K562 (cell line): ENCODE data around the gene CORO6. TPM values are rescaled to one million over a fixed set of nuclear protein-coding genes. Genes with fewer than 3 reads are reported as not detected.

Source experiments
- ATAC-seq: fragments of 200-7000 bp; cut with Tn5 transposase; 3 replicates; pipeline ENCODE4 v1.9.1; 2020; ENCODE audit warnings: moderate library complexity
- BruUV-seq: library from RNA; stranded (reverse); fragments of 400-500 nt; replicated peaks from 2 replicates; lab custom pipeline; 2021; lab: Mats Ljungman, UMichigan
- CTCF ChIA-PET: fragments of 300-600 bp; formaldehyde crosslinking; extraction: SDS; loops from one replicate; lab custom pipeline; 2021; ENCODE audit warnings: low intra/inter-chr PET ratio; lab: Yijun Ruan, JAX
- POLR2A ChIA-PET: fragments of 300-600, 350-650 bp; sonication (Branson Sonifier 250); formaldehyde crosslinking; extraction: SDS; loops from one replicate; lab custom pipeline; 2021; ENCODE audit warnings: antibody characterized with exemption, inconsistent platforms; lab: Yijun Ruan, JAX
- DNase-seq, 4 experiments: peaks; one replicate each; pipeline versions ENCODE4 v3.0.0 to v3.0.0-alpha.2; 2011 to 2018; ENCODE audit warnings: low spot score in 3 of 4, mixed read lengths in 3 of 4; ENCODE audit errors: extremely low read depth in 1 of 4
- FAIRE-seq: peaks from 2 replicates; lab custom pipeline; 2011; peaks lifted over from hg19 to GRCh38; lab: Jason Lieb, UNC
- H2AFZ ChIP-seq: 2 replicates; pipeline ENCODE4 v1.6.0; 2011; ENCODE audit warnings: low read depth, low read length, control low read depth, inconsistent platforms
- H3K27ac ChIP-seq: fragments of 200-600 bp; 3 replicates; pipeline ENCODE4 v1.8.0; 2011; ENCODE audit warnings: low read depth, mild to moderate bottlenecking, control low read depth, inconsistent platforms, low read length, moderate library complexity, mixed read lengths; ENCODE audit errors: extremely low read depth
- H3K27me3 ChIP-seq, 2 experiments: fragments of 300-600 bp in 1 of 2; 2 replicates in 1 of 2; 3 replicates in 1 of 2; pipeline versions ENCODE4 v1.6.0 to v1.8.0; 2011; ENCODE audit warnings: inconsistent platforms in 2 of 2, low read length in 2 of 2, mild to moderate bottlenecking in 1 of 2, mixed read lengths in 1 of 2, moderate library complexity in 1 of 2; ENCODE audit not compliant: control insufficient read depth in 2 of 2, insufficient read depth in 2 of 2
- H3K36me3 ChIP-seq: fragments of 300-600 bp; 3 replicates; pipeline ENCODE4 v1.8.0; 2011; ENCODE audit warnings: mild to moderate bottlenecking, low read length, inconsistent platforms; ENCODE audit not compliant: control insufficient read depth, insufficient read depth
- H3K4me1 ChIP-seq, 2 experiments: fragments of 200-600 bp in 1 of 2; replicated peaks in 1 of 2; 2 replicates in 1 of 2; 3 replicates in 1 of 2; pipeline versions ENCODE4 v1.5.1 to v1.8.0; 2011; ENCODE audit warnings: inconsistent platforms in 2 of 2, low read length in 2 of 2, mild to moderate bottlenecking in 1 of 2, mixed read lengths in 1 of 2, moderate library complexity in 1 of 2; ENCODE audit not compliant: control insufficient read depth in 2 of 2, insufficient read depth in 2 of 2
- H3K4me2 ChIP-seq: 2 replicates; pipeline ENCODE4 v1.6.1; 2011; ENCODE audit warnings: low read length, control low read depth, inconsistent platforms, mixed read lengths; ENCODE audit not compliant: insufficient read depth
- H3K4me3 ChIP-seq: fragments of 200-600 bp; sonication (generic), shearing (Covaris generic); 2 replicates; pipeline ENCODE4 v1.5.1; 2016; ENCODE audit warnings: control low read depth, inconsistent platforms
- H3K79me2 ChIP-seq: fragments of 200-600 bp; 3 replicates; pipeline ENCODE4 v1.8.0; 2011; ENCODE audit warnings: low read length, inconsistent platforms; ENCODE audit not compliant: control insufficient read depth, insufficient read depth
- H3K9ac ChIP-seq, 2 experiments: 2 replicates each; pipeline versions ENCODE4 v1.6.0 to v1.6.1; 2011; ENCODE audit warnings: low read depth in 2 of 2, low read length in 2 of 2, control low read depth in 1 of 2, inconsistent platforms in 1 of 2, mild to moderate bottlenecking in 1 of 2, mixed read lengths in 1 of 2; ENCODE audit not compliant: insufficient read depth in 1 of 2
- H3K9me1 ChIP-seq: one replicate; pipeline ENCODE4 v1.6.0; 2011; ENCODE audit warnings: inconsistent platforms, mild to moderate bottlenecking, low read length, moderate library complexity; ENCODE audit not compliant: control insufficient read depth, insufficient read depth
- H3K9me3 ChIP-seq: replicated peaks from 2 replicates; pipeline ENCODE4 v1.5.1; 2011; ENCODE audit warnings: low read depth, low read length, inconsistent platforms; ENCODE audit not compliant: control insufficient read depth, insufficient read depth
- H4K20me1 ChIP-seq: replicated peaks from 2 replicates; pipeline ENCODE4 v1.6.1; 2011; ENCODE audit warnings: low read length, inconsistent platforms, mixed read lengths; ENCODE audit not compliant: control insufficient read depth, insufficient read depth
- ARID4B ChIP-seq: sonication (generic); formaldehyde crosslinking; IDR thresholded peaks from 2 replicates; pipeline ENCODE4 v1.8.0; 2022; ENCODE audit warnings: mild to moderate bottlenecking, missing genetic modification reagents
- ESRRA ChIP-seq: fragments of 450-650 bp; IDR thresholded peaks from 2 replicates; pipeline ENCODE4 v1.6.1; 2014; ENCODE audit warnings: low read depth, mild to moderate bottlenecking, moderate library complexity, borderline replicate concordance
- HDAC1 ChIP-seq, 2 experiments: fragments of 450-650 bp; IDR thresholded peaks; 2 replicates each; pipeline ENCODE4 v1.6.1; 2016 to 2017; ENCODE audit warnings: inconsistent platforms in 1 of 2, mild to moderate bottlenecking in 1 of 2, moderate library complexity in 1 of 2
- MTA2 ChIP-seq: fragments of 450-650 bp; IDR thresholded peaks from 2 replicates; pipeline ENCODE4 v1.6.1; 2016; ENCODE audit warnings: low read depth
- MYNN ChIP-seq, 2 experiments: sonication (generic); formaldehyde crosslinking in 1 of 2; IDR thresholded peaks; 2 replicates each; pipeline versions ENCODE4 v1.5.0 to v1.6.1; 2016 to 2020; ENCODE audit warnings: antibody characterized with exemption in 1 of 2, missing genetic modification reagents in 1 of 2
- NFIX ChIP-seq: fragments of 250-450 bp; sonication (Bioruptor Pico); IDR thresholded peaks from 2 replicates; pipeline ENCODE4 v1.4.0; 2020; ENCODE audit warnings: low read depth, mild to moderate bottlenecking, moderate library complexity
- POLR2B ChIP-seq: fragments of 450-650 bp; IDR thresholded peaks from 2 replicates; pipeline ENCODE4 v1.6.1; 2018; ENCODE audit warnings: low read depth; ENCODE audit not compliant: partially characterized antibody
- POU5F1 ChIP-seq: fragments of 150-350 bp; IDR thresholded peaks from 2 replicates; pipeline ENCODE4 v1.6.1; 2014; ENCODE audit warnings: borderline replicate concordance, low read length, low read depth, mild to moderate bottlenecking; ENCODE audit not compliant: partially characterized antibody
- PPARD ChIP-seq: fragments of 250-450 bp; sonication (Bioruptor Pico); IDR thresholded peaks from 2 replicates; pipeline ENCODE4 v1.8.0; 2022; ENCODE audit warnings: inconsistent platforms, mild to moderate bottlenecking, moderate library complexity
- RAD21 ChIP-seq, 2 experiments: fragments of 250-450 bp in 1 of 2; fragments of 450-650 bp in 1 of 2; sonication (Bioruptor Pico) in 1 of 2; formaldehyde crosslinking in 1 of 2; IDR thresholded peaks in 1 of 2; conservative IDR thresholded peaks in 1 of 2; 2 replicates each; pipeline versions ENCODE4 v1.4.0 to v1.8.0; 2020 to 2022; ENCODE audit warnings: mild to moderate bottlenecking in 2 of 2, moderate library complexity in 1 of 2
- RBFOX2 ChIP-seq: fragments of 200-400 bp; formaldehyde crosslinking; IDR thresholded peaks from 2 replicates; pipeline ENCODE4 v1.6.1; 2017; ENCODE audit warnings: low read depth, mild to moderate bottlenecking, low read length, moderate library complexity
- TAF1 ChIP-seq: IDR thresholded peaks from 2 replicates; pipeline ENCODE4 v1.6.1; 2011; ENCODE audit warnings: mild to moderate bottlenecking, low read length, moderate library complexity; ENCODE audit not compliant: insufficient read depth, control insufficient read depth, severe bottlenecking; ENCODE audit errors: extremely low read depth
- ZBTB7A ChIP-seq: IDR thresholded peaks from 2 replicates; pipeline ENCODE4 v1.6.1; 2011; ENCODE audit warnings: low read depth, mild to moderate bottlenecking, low read length, moderate library complexity, borderline replicate concordance; ENCODE audit not compliant: control insufficient read depth
- ZFX ChIP-seq: sonication (generic); formaldehyde crosslinking; IDR thresholded peaks from 2 replicates; pipeline ENCODE4 v1.8.0; 2022; ENCODE audit warnings: mild to moderate bottlenecking, missing genetic modification reagents, moderate library complexity
- ZNF232 ChIP-seq: sonication (generic); formaldehyde crosslinking; IDR thresholded peaks from 2 replicates; pipeline ENCODE4 v1.8.0; 2022; ENCODE audit warnings: mild to moderate bottlenecking, missing genetic modification reagents
- ZNF561 ChIP-seq: fragments of 450-650 bp; formaldehyde crosslinking; conservative IDR thresholded peaks from 2 replicates; pipeline ENCODE4 v1.4.0; 2020; ENCODE audit warnings: mild to moderate bottlenecking, moderate library complexity
- WGBS: fragments of 100-300 bp; shearing (Covaris generic); methylation state at CpG from one replicate; pipeline ENCODE4 v1.1.6; 2016; ENCODE audit warnings: low coverage, mixed read lengths; ENCODE audit not compliant: insufficient coverage; ENCODE audit errors: missing lambda C conversion rate; 5-methylcytosine and 5-hydroxymethylcytosine counted together
- in situ Hi-C: fragments of 300-500 bp; cut with MboI; formaldehyde crosslinking; loops from 4 replicates; pipeline ENCODE4 v1.15.0; 2018; ENCODE audit warnings: inconsistent platforms, mixed read lengths
- intact Hi-C: fragments of 100-400 bp; cut with micrococcal nuclease; formaldehyde crosslinking; loops from 2 replicates; pipeline ENCODE4 v1.14.2; 2022
- polyA plus RNA-seq, 8 experiments: library from polyadenylated mRNA; depleted of rRNA in 4 of 8; stranded (reverse) in 5 of 8; unstranded in 3 of 8; fragments of >200 nt; fragmentation: Nextera tagmentation in 2 of 8; fragmentation: Illumina TruSeq in 1 of 8; extraction: Ambion mirVana in 2 of 8; extraction: Trizol in 1 of 8; gene quantifications; 2 replicates each; pipeline versions ENCODE4 v1.2.1 to v1.2.3, GENCODE V29; 2011 to 2014; ENCODE audit warnings: inconsistent platforms in 1 of 8, missing spikeins in 1 of 8
- total RNA-seq, 7 experiments: library from RNA; depleted of rRNA in 6 of 7; stranded (reverse); fragments of >200 nt in 6 of 7; fragmentation: Illumina TruSeq in 2 of 7; extraction: Trizol in 2 of 7; gene quantifications; 2 replicates each; pipeline versions ENCODE4 v1.2.1 to v1.2.3, GENCODE V29; 2011 to 2021; ENCODE audit warnings: low replicate concordance in 1 of 7

CORO6 gene
- total and polyA plus RNA-seq, 9 of the 15 experiments (the other 6 are each of a cell fraction or from before 2014, with no cell fraction given), result 0.04 to 11.9 (median 2.4) TPM

- Histone ChIP-seq H3K4me1 (peaks cover 3 to 50% of the 10 kb centered on the region in 2 experiments; a peak in 4 of 5 replicates), H3K27ac (peak overlapping the region; percentile 87), H3K36me3 (no peaks in the 10 kb centered on the region), H3K4me2 (peak overlapping the region; percentile 78), H3K9me3 (no peaks in the 10 kb centered on the region), H4K20me1 (no peaks in the 10 kb centered on the region), H3K79me2 (no peaks in the 10 kb centered on the region), H3K27me3 (no peaks in the 10 kb centered on the region; a peak in 1 of 5 replicates), H3K9me1 (peaks cover 3% of the 10 kb centered on the region), H2AFZ (peak overlapping the region; percentile 97), H3K9ac (peak overlapping the region; percentile 75 to 96), H3K4me3 (peak overlapping the region; percentile 57)
- DNase-seq (peak; percentile 80 to 85 (median 83)), FAIRE-seq (peak; percentile 63), ATAC-seq (peak; percentile 88)
- intact Hi-C loops (no loop called here), in situ Hi-C loops (no loop called here)
- WGBS, result under 1% methylated on average over 63 of the region's 63 CpGs
- ChIA-PET CTCF (interaction anchor here (0.6 to 1.5 kb wide), 3 partner anchors 198 to 551 kb away, joined by 3 to 4 read pairs (median 3); no protein-coding TSS in a partner anchor), POLR2A (interaction anchor here (0.6 to 1.0 kb wide), 3 partner anchors 11 to 1134 kb away, joined by 3 to 4 read pairs (median 3); no protein-coding TSS in a partner anchor)
- BruUV-seq, result TSS peak; percentile 93
- TF ChIP-seq RAD21 (CRISPR knock-in tag; conservative IDR thresholded peaks at IDR 0.05 in 1 of 2, IDR thresholded peaks at IDR 0.05 in 1 of 2) (peak in 1 of 2 experiments; percentile 33; a peak in 1 of 4 replicates), TAF1 (peak; percentile 30), ZBTB7A (peak; percentile 69; the same call in 1 of the 2 replicates), ARID4B (CRISPR knock-in tag) (peak; percentile 47; the same call in 1 of the 2 replicates), POU5F1 (no peak), ZFX (CRISPR knock-in tag) (peak; percentile 29; the same call in 1 of the 2 replicates), ESRRA (peak; percentile 12; the same call in 1 of the 2 replicates), MTA2 (0 out of 2 replicates have a peak, but pooled peaks have one; percentile 19), ZNF561 (no peak), ZNF232 (CRISPR knock-in tag) (no peak), MYNN (IDR thresholded peaks at IDR 0.05) (peak; percentile 24; the same call in 1 of the 2 replicates), MYNN (CRISPR knock-in tag; IDR thresholded peaks at IDR 0.05) (no peak), NFIX (CRISPR knock-in tag) (no peak), PPARD (CRISPR knock-in tag) (no peak), HDAC1 (IDR thresholded peaks at IDR 0.05) (0 out of 4 replicates have a peak, but pooled peaks of 1 of the 2 experiments have one; percentile 3), RBFOX2 (peak; percentile 51), POLR2B (peak; percentile 8)
These were observed 55.0 kb downstream of the CORO6 start for GRCh38 chr17:29567554-29568330.
